ENCODE measurements around the gene MGAT5. TPM values are rescaled to one million over a fixed set of nuclear protein-coding genes. Genes with fewer than 3 reads are reported as not detected.

Gene MGAT5
- total RNA-seq, 1 experiment from 2014 or later: 52.4 TPM

- Mint-ChIP-seq H3K27ac (no peak overlapping the region), H3K36me3 (peaks cover 2% of the 10 kb centered on the region), H3K9me3 (no peaks in the 10 kb centered on the region), H3K4me3 (no peak overlapping the region), H3K27me3 (ENCODE audit: low read depth) (no peaks in the 10 kb centered on the region; the same call in 1 of the 2 replicates), H3K4me1 (peaks cover 17% of the 10 kb centered on the region)
- ATAC-seq: no peak
- no peak for DNase-seq (ENCODE audit: low spot score)
- ChIA-PET POLR2A (no interaction called here), CTCF (interaction anchor here (0.8 kb wide), 1 partner anchor 25 kb away, joined by 3 read pairs; no protein-coding TSS in a partner anchor)
- TF ChIP-seq ESRRA (CRISPR knock-in tag; IDR thresholded peaks at IDR 0.05; ENCODE audit: borderline replicate concordance): no peak
- no peak for TF ChIP-seq E2F1 (CRISPR knock-in tag; IDR thresholded peaks at IDR 0.05)
- no peak for TF ChIP-seq MAX (CRISPR knock-in tag; IDR thresholded peaks at IDR 0.05)
- no peak for TF ChIP-seq ZNF263 (CRISPR knock-in tag; IDR thresholded peaks at IDR 0.05; ENCODE audit: low read depth)
- no peak for TF ChIP-seq HMGXB4 (CRISPR knock-in tag; IDR thresholded peaks at IDR 0.05)
- no peak for TF ChIP-seq ZNF671 (CRISPR knock-in tag; IDR thresholded peaks at IDR 0.05)
These were observed 16.3 kb downstream of the MGAT5 start for GRCh38 chr2:134269972-134270735.

GRCh38 chr2:134271758-134272157 lies 17.9 kb downstream of the MGAT5 start:
- CTCF ChIA-PET: interaction anchor here (0.6 to 1.4 kb wide), 2 partner anchors 27 to 152 kb away, joined by 3 read pairs; no protein-coding TSS in a partner anchor
- H3K9me3 Mint-ChIP-seq: no peaks in the 10 kb centered on the region
- POLR2A ChIA-PET: no interaction called here
- H3K27me3 Mint-ChIP-seq (ENCODE audit: low read depth): peaks cover 2% of the 10 kb centered on the region
- no peak for ATAC-seq
- H3K4me1 Mint-ChIP-seq: peaks cover 29% of the 10 kb centered on the region
- no peak for DNase-seq (ENCODE audit: low spot score)
- no peak overlapping the region for H3K27ac Mint-ChIP-seq
- no peak overlapping the region for H3K4me3 Mint-ChIP-seq
- peaks cover 2% of the 10 kb centered on the region for H3K36me3 Mint-ChIP-seq
- TF ChIP-seq FOXP4 (CRISPR knock-in tag; IDR thresholded peaks at IDR 0.05): no peak
- no peak for TF ChIP-seq GRHL2 (CRISPR knock-in tag; IDR thresholded peaks at IDR 0.05; ENCODE audit: insufficient replicate concordance, severe bottlenecking)
- no peak for TF ChIP-seq ESRRA (CRISPR knock-in tag; IDR thresholded peaks at IDR 0.05; ENCODE audit: borderline replicate concordance)
- TF ChIP-seq SP1 (CRISPR knock-in tag; conservative IDR thresholded peaks at IDR 0.05): no peak
- TF ChIP-seq ZSCAN18 (CRISPR knock-in tag; IDR thresholded peaks at IDR 0.05): no peak
- TF ChIP-seq ZNF281 (CRISPR knock-in tag; IDR thresholded peaks at IDR 0.05): no peak
- TF ChIP-seq NFE2L1 (CRISPR knock-in tag; IDR thresholded peaks at IDR 0.05): no peak
- no peak for TF ChIP-seq FOXP1 (CRISPR knock-in tag; IDR thresholded peaks at IDR 0.05; ENCODE audit: borderline replicate concordance)
- TF ChIP-seq USF1 (CRISPR knock-in tag; IDR thresholded peaks at IDR 0.05): no peak
- no peak for TF ChIP-seq USF2 (CRISPR knock-in tag; IDR thresholded peaks at IDR 0.05)
- no peak for TF ChIP-seq ZNF425 (CRISPR knock-in tag; conservative IDR thresholded peaks at IDR 0.05)
- no peak for TF ChIP-seq ZBTB43 (CRISPR knock-in tag; IDR thresholded peaks at IDR 0.05)
